BJ (cell line): ENCODE measurements around the gene ALK. TPM values are rescaled to one million over a fixed set of nuclear protein-coding genes. Genes with fewer than 3 reads are reported as not detected.

Source experiments
- CTCF ChIA-PET: fragments of 350-600 bp; formaldehyde crosslinking; extraction: SDS; loops from one replicate; lab custom pipeline; 2021; ENCODE audit warnings: antibody characterized with exemption, inconsistent platforms; lab: Yijun Ruan, JAX
- POLR2A ChIA-PET: fragments of 300-600 bp; sonication (Branson Sonifier 250); formaldehyde crosslinking; extraction: SDS; loops from one replicate; lab custom pipeline; 2021; ENCODE audit warnings: antibody characterized with exemption; lab: Charles Lee
- DNase-seq: peaks from one replicate; pipeline ENCODE4 v3.0.0-alpha.2; 2011; ENCODE audit warnings: low read depth
- H3K27me3 ChIP-seq: 2 replicates; pipeline ENCODE4 v1.6.0; 2011; ENCODE audit warnings: low read length; ENCODE audit not compliant: control insufficient read depth, insufficient read depth
- H3K36me3 ChIP-seq: 2 replicates; pipeline ENCODE4 v1.5.1; 2011; ENCODE audit warnings: low read length; ENCODE audit not compliant: control insufficient read depth, insufficient read depth
- H3K4me3 ChIP-seq: 2 replicates; pipeline ENCODE4 v1.5.1; 2011; ENCODE audit warnings: low read depth, mild to moderate bottlenecking, control low read depth, low read length
- polyA plus RNA-seq: library from polyadenylated mRNA; depleted of rRNA; stranded (reverse); fragments of >200 nt; gene quantifications from 2 replicates; pipeline ENCODE4 v1.2.3, GENCODE V29; 2011
- TF ChIP-seq, protein P1 (sequence below): IDR thresholded peaks from 2 replicates; pipeline ENCODE4 v1.5.1; 2011; ENCODE audit warnings: low read depth, mild to moderate bottlenecking, control low read depth, inconsistent platforms, low read length, moderate library complexity; ENCODE audit not compliant: insufficient read depth

The ALK gene
- polyA plus RNA-seq, 1 experiment, result not detected

GRCh38 chr2:29189052-29189451, 732.3 kb downstream of the ALK start:
- Histone ChIP-seq H3K4me3 (no peak overlapping the region), H3K27me3 (no peaks in the 10 kb centered on the region), H3K36me3 (0 out of 2 replicates have a peak, but pooled peaks cover 4% of the 10 kb centered on the region)
- CTCF ChIA-PET, result no interaction called here
- TF ChIP-seq, protein P1, sequence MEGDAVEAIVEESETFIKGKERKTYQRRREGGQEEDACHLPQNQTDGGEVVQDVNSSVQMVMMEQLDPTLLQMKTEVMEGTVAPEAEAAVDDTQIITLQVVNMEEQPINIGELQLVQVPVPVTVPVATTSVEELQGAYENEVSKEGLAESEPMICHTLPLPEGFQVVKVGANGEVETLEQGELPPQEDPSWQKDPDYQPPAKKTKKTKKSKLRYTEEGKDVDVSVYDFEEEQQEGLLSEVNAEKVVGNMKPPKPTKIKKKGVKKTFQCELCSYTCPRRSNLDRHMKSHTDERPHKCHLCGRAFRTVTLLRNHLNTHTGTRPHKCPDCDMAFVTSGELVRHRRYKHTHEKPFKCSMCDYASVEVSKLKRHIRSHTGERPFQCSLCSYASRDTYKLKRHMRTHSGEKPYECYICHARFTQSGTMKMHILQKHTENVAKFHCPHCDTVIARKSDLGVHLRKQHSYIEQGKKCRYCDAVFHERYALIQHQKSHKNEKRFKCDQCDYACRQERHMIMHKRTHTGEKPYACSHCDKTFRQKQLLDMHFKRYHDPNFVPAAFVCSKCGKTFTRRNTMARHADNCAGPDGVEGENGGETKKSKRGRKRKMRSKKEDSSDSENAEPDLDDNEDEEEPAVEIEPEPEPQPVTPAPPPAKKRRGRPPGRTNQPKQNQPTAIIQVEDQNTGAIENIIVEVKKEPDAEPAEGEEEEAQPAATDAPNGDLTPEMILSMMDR, result no peak
- no peak for DNase-seq
- POLR2A ChIA-PET, result no interaction called here

DNA sequence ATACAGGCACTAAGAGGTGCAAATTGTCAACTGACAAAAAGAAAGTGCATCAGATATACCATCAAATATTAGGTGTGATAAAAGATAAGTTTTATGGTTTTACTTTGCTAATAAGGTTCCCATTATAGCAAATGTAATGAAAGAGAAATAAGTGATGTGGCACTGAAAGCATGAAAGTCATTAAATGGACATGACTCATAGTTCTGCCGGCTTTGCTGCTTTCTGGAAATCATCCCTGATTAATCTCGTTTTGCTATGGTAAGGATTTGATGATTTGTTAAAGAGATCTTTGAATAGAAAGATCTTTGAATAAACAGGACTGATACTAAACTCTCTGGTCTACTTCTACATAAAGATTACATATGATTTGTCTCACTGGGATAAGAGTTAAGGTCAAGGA, 733.5 kb downstream of the ALK start:
- POLR2A ChIA-PET, result no interaction called here
- Histone ChIP-seq H3K27me3 (no peaks in the 10 kb centered on the region), H3K4me3 (no peak overlapping the region), H3K36me3 (0 out of 2 replicates have a peak, but pooled peaks cover 4% of the 10 kb centered on the region)
- CTCF ChIA-PET, result no interaction called here
- peak; percentile 14 for DNase-seq
- TF ChIP-seq, protein P1, result no peak

DNA sequence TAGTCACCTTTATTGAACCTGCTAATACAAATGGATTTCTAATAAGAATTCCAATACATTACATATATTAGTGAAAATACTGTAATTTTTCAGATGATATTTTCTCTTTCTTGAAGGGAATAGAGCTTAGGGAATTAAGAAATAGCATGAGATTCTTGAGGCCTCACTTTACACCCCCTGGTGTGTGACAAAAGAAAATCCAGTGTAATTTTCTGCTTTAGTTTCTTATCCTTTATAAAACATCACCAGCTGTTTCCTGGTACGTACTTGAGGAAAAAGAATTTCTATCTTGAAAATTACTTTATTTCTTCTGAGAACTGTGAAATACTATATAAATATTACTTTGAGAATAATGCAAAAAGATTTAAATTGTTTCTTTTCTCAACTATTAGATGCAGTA, 734.6 kb downstream of the ALK start:
- Histone ChIP-seq H3K27me3 (no peaks in the 10 kb centered on the region), H3K36me3 (peaks cover 6% of the 10 kb centered on the region; the same call in 1 of the 2 replicates), H3K4me3 (no peak overlapping the region)
- DNase-seq, result no peak
- CTCF ChIA-PET, result no interaction called here
- POLR2A ChIA-PET, result no interaction called here
- TF ChIP-seq, protein P1, result no peak

DNA sequence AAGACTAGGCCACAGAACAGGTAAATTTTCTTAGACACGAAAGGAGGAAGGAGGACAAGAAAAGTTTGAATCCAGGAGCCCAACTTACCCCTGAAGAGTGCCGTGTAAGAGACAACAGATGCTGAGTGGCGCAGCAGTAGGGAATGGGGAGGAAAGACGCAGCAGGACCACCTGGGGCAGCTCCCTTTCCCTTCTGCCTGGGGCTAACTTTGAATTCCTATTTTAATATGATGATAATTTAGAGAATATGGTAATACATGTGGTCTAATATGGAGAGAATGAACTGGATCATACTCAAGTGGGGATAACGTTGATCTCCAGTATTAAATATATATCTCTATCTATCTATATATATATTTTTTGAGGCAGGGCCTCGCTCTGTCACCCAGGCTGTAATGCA, 736.9 kb downstream of the ALK start:
- CTCF ChIA-PET, result interaction anchor here (2.2 kb wide), 1 partner anchor 229 kb away, joined by 7 read pairs; no protein-coding TSS in a partner anchor
- no peak overlapping the region for H3K4me3 ChIP-seq
- H3K27me3 ChIP-seq, result no peaks in the 10 kb centered on the region
- TF ChIP-seq, protein P1, result no peak
- peaks cover 9% of the 10 kb centered on the region for H3K36me3 ChIP-seq
- DNase-seq, result no peak
- POLR2A ChIA-PET, result no interaction called here

- H3K4me3 ChIP-seq, result no peak overlapping the region
- TF ChIP-seq, protein P1, result no peak
- ChIA-PET CTCF (interaction anchor here (2.2 kb wide), 1 partner anchor 227 kb away, joined by 7 read pairs; no protein-coding TSS in a partner anchor), POLR2A (no interaction called here)
- H3K36me3 ChIP-seq, result peaks cover 9% of the 10 kb centered on the region
- no peak for DNase-seq
- H3K27me3 ChIP-seq, result no peaks in the 10 kb centered on the region
Observed at GRCh38 chr2:29182920-29183319, 738.5 kb downstream of the ALK start.
